HG03025 (cell line): Measurements from ENCODE around the gene PRSS48.
"Not testable (repeated sequence)": the region's sequence is repeated elsewhere in the genome, so short reads cannot be mapped to it uniquely, and the experiment has no call there.

Source experiments
- ATAC-seq: cut with Tn5 transposase; IDR thresholded peaks from one replicate; pipeline ENCODE4 v1.9.1; 2021; ENCODE audit warnings: mild to moderate bottlenecking, moderate library complexity; ENCODE audit not compliant: unreplicated experiment, low FRiP score

PRSS48 gene

DNA sequence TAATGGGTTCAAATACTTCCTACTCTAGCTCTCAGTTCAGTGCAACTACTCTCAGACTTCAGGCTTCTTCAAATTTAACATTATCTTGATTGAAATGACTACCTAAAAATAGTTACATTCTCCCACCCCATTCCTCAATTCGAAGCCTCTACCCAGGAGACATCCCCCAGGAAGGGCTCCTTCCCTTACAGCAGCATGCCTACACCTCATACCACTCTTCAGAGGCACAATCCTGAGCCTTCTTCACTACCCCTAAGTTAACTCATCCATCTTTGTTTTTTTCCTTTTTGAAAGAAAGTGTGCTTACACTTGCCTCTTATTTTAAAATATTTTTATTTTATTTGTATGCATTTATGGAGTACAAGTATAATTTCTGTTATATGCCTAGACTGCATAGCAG is 17.2 kb upstream of the PRSS48 start:
- no peak for ATAC-seq

DNA sequence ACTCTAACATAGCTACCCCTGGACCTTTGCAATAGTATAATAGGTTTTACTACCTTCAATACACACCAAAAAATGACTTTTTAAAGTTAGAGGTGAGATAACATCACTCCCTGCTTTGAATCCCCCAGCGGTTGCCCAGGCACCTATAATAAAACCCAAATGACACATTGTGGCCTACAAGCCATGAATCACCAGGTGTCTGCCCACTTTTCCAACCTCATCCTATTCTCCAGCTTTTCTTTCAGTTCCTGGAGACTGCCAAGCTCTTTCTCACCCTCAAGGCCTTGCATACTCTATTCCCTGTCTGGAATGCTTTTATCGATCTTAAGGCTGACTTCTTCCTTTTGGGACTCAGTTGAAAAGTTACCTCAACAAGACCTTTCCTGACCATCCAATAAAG is 16.4 kb upstream of the PRSS48 start:
- no peak for ATAC-seq

DNA sequence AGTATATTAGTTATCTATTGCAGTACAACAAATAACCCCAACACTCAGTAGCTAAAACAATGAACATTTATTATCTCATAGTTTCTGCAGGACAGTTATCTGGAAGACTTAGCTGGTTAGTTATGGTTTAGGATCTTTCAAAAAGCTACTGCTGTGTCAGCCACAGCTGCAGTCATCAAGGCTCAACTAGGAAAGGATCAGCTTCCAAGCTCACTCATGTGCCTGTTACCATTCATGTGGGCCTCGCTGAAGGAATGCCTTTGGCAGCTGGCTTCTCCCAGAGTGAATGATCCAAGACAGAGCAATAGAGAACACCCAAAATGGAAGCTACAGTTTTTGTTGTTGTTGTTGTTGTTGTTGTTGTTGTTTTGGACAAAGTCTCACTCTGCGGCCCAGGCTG is 13.5 kb upstream of the PRSS48 start:
- ATAC-seq = no peak

DNA sequence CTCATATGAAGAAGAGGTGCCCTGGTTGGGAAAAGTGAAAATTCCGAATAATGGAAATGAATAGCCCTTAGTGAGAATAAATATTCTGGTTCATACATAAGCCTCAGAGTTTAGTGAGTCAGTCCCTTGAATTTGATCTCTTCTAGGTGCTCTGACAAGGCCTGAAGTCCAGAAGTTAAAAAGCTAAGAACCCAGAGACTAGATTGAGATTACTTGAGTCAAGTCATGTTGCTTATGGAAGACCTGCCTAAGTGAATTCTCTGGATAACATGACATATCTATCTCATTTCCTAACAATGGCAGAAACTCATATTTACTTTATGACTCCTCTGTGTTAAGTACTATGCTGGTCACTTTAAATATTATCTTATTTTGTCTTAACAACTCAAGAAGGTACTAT is 10.5 kb upstream of the PRSS48 start:
- no peak for ATAC-seq

DNA sequence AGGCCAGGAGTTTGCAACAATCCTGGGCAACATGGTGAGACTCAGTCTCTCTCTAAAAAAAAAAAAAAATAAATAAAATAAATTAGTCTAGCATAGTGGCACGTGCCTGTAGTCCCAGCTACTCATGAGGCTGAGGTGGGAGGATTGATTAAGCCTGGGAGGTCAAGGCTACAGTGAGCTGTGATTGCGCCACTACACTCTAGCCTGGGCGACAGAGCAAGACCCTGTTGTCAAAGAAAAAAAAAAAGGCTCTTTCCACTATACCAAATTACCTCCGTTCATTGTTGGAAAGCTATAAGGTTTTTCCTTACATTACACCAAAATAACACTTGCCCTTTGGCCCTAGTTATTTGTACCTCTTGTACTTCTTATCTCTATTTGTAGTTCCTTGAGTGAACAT is 9.9 kb upstream of the PRSS48 start:
- no peak for ATAC-seq

DNA sequence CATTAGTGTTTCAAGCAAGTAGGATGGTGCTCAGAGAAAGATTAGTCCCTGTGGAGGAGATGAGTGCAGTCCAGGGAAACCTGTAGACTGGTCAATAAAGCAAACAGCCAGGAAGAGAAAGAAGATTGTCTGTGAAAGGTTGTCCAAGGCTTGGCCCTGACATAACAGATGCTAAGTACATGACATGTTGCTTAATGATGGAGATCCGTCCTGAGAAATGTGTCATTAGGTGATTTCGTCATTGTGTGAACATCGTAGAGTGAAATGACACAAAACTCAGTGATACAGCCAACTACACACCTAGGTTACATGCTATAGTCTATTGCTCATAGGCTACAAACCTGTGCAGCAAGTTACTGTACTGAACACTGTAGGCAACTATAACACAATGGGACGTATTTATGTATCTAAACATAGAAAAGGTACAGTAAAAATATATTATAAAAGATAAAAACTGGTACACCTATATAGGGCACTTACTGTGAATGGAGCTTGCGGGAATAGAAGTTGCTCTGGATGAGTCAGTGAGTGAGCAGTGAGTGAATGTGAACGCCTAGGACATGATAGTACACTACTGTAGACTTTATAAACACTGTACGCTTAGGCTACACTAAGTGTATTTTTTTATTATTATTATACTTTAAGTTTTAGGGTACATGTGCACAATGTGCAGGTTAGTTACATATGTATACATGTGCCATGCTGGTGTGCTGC is 9.0 kb upstream of the PRSS48 start:
- ATAC-seq = no peak

DNA sequence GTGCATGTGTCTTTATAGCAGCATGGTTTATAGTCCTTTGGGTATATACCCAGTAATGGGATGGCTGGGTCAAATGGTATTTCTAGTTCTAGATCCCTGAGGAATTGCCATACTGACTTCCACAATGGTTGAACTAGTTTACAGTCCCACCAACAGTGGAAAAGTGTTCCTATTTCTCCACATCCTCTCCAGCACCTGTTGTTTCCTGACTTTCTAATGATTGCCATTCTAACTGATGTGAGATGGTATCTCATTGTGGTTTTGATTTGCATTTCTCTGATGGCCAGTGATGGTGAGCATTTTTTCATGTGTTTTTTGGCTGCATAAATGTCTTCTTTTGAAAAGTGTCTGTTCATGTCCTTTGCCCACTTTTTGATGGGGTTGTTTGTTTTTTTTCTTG is 8.1 kb upstream of the PRSS48 start:
- not testable (repeated sequence) for ATAC-seq

DNA sequence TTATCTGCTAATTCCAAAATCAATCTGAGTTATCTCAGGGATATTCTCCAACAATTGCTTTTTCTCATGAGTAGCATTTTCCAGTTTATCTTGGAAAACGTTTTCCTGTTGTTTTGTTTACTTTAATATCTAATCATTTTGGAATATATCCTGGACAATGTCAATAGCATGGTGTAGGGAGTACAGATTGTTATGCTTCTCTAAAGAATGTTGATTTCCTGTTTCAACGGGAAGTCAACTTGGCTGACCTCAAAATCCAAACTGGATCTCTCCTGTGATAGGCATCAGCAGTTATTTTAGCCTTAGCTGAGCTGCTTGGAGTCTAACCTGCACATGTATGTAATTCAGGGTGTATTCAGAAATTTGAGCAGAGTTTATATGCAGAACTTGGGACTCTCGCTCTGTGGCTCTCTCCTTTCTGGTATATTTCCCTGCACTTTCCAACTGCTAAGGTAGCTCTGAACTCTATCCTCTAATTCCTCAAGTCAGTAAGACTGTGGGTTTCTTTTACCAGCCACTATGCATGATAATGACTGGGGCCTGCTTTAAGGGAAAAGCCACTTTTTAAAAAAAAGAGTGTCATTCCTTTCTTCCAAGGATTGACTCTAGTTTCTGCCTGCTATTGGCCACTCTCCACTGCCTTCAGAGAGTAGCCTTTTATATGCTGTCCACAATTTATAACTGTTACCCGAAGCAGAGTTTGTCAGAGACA is 7.7 kb downstream of the PRSS48 start:
- no peak for ATAC-seq

DNA sequence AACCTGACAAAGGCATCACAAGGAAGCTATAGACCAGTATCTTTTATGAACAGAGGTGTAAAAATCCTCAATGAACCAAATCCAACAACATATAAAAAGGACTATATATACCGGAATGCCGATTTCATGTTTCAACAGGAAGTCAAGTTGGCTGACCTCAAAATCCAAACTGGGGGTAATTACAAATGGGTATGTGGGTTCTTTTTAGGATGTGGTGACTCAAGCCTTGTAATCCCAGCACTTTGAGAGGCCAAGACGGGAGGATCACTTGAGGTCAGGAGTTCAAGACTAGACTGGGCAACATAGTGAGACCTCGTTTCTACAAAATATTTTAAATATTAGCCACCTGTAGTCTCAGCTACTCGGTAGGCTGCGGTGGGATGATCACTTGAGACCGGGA is 10.4 kb downstream of the PRSS48 start:
- ATAC-seq = no peak

DNA sequence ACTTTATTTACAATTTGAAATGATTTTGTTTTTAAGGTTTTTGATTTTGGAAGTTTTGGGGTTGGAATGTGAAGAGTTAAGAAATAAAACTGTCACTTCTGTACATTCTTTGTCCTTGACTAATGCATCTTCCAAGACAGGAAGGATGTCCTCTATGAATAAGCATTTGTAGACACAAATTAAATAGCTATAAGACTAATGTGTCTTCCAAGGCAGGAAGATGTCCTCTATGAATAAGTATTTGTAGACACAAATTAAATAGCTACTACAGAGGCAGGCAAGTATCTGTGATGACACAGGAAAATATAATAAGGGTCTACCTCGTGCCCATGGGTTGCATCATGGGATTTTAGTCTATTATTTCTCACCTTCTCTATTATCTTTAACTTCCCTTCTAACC is 14.5 kb downstream of the PRSS48 start:
- no peak for ATAC-seq

DNA sequence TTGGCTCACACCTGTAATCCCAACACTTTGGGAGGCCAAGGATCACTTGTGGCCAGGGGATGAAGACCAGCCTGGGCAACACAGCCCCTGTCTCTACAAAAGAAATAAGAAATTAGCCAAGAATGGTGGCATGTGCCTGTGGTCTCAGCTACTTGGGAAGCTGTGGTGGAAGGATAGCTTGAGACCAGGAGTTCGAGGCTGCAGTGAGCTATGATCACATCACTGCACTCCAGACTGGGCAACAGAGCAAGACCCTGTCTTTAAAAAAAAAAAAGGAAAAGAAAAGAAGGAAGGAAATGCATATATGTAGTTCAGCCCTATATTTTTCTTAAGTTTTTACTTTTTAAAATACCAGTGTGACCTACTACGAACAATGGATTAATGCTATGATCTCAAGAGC is 15.1 kb downstream of the PRSS48 start:
- ATAC-seq = no peak

DNA sequence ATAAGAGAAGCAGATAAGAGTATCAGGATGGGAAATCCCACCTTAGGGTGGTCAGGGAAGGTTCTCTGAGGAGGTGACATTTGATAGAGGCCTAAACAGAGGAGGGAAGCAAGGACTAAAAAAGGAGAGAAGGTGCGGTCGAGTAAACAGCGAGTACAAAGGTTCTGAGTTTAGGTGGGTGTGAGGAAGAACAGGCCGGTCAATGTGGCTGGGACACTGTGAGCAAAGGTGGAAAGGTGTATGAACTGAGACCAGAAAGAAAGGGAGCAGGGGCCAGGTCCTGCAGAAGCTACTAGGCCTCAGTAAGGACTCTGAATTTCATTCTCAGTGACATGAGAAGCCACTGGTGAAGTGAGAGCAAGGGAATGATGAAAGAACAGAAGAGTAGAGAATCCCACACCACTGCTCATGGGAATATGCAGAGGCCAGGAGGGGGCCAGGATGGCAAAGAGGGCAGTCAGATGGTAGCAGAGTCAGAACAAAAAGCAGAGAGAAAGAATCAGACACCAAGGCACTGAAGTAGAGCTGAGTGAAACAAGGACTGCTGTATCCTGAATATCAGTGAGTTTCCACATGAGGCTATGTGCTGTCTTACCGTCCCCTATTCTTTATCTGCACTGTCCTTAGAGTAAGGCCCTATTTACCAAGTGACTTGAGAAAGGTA is 18.0 kb downstream of the PRSS48 start:
- ATAC-seq = no peak

DNA sequence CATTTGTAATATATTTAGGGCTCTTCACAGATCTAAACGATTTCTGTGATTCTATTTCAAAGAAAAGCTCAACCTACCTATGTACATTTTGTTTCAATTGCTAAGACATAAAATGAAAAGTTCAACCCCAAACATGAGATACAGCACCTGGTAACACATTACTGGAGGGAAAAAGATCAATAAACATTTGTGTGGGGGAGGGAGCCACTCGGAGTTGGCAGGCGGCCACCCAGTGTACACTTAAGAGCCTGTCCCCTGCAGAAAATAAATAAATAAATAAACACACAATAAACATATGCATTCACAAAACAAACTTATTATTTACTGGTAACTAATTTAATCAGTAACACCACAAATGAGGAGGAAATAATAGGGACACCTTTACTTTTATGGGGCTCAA is 19.3 kb downstream of the PRSS48 start:
- no peak for ATAC-seq

DNA sequence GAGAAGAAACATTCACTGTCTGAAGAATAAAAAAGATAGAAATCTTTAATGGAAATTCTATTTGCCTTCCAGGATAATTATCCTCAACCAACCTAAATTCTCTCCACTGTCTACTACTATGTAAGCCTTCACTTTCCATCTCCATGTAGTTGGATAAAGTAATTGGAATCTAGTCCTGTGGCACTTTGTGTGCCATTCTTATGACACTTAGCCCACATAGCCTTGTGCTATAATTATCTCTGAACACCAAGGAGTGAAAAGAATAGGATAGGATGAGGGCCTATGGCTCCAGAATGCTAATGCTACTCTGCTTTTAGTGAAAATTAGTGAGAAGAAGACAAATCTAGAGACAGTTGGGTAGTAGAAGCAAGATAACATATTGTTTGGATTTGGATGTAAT is 20.2 kb downstream of the PRSS48 start:
- no peak for ATAC-seq

DNA sequence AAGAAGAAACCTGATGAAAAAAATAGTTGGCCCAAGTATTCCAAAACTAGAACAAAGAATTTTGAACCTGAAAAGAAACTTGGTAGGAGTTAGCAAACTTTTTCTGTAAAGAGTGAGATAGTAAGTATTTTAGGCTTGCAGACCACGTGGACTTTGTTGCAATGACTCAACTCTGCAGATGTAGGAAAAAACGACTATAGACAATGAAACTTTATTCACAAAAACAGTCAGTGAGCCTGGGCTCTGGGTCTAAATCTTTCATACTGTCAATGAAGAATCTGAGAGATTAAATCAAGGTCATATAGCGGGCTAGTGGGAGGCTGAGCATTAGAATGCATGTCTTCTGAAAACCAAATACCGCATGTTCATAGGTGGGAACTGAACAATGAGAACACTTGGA is 25.5 kb downstream of the PRSS48 start:
- ATAC-seq = no peak

DNA sequence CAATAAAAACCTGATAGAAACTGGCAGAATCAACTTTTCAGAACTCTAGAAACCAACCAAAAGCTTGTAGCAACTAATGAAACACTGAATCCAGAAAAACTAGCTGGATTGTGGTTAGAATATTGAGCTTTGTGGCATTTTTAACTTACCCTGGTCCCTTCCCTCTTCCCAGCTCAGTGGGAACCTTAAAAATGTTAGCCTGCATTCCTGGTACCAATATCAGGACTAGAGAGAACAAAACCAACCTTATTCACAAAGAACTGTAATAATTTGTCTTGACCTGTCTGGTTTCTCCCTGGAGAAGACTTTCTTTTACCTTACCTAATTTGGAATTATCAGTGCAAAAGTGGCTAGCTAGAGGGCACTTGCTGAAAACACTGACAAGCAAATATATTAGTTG is 27.3 kb downstream of the PRSS48 start:
- ATAC-seq = no peak

DNA sequence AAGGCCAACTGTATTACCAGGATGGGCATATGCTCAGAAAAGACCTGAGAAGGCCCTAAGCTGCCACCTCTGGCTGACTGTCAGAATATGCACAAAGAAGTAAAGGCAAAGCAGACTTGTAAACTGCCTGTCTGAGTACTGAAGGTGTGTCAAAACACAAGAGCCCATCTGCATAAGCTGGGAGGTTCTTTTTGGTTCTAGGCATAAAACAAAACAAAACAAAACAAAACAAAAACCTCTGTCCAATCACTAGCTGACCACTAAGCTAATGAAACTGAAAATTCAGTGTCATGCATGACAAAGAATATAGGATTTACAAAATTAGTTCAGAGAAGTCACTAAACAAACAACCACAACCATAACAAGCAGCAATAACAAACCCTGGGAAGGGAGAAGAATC is 27.8 kb downstream of the PRSS48 start:
- peak; percentile 82 for ATAC-seq

DNA sequence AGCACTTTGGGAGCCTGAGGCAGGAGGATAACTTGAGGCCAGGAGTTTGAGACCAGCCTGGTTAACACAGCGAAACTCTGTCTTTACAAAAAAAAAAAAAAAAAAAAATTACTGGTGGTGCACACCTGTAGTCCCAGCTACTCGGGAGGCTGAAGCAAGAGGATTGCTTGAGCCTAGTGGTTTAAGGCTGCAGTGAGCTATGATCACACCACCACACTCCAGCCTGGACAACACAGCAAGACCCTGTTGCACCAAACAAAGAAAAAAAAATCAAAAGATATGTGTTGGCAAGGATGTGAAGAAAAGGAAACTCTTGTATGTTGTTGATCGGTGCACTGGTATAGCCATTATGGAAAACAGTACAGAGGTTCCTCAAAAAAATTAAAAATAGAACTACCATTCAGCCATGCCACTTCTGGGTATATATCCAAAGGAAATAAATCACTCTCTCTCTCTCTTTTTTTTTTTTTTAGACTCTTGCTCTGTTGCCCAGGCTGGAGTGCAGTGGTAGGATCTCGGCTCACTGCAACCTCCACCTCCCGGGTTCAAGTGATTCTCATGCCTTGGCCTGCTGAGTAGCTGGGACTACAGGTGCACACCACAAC is 33.3 kb downstream of the PRSS48 start:
- no peak for ATAC-seq

DNA sequence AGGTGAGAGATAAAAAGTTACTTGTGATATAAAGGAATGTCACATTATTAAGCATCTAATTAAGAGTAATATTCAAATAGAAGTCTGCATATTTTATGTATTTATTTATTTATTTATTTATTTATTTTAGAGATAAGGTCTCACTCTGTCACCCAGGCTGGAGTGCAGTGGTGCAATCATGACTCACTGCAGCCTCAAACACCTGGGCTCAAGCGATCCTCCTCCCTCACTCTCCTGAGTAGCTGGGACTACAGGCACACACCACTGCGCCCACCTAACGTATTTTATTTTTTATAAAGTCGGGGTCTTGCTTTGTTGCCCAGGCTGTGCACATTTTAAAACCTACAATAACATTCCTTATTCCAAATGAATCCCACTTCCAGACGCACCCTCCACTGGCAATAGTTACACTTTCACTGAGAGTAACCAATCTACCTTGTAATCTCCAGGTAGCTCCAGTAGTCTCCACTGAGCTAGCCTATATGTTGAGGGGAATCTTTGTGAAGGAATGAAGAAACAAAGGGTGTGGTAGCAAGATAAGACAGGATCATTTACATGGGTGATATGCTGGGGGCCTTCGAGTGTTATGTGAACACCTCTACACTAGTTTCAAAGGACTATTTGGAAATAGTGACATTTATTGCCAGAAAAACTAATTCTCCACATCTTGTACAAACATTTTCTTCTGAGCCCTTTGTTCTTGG is 36.5 kb downstream of the PRSS48 start:
- no peak for ATAC-seq

DNA sequence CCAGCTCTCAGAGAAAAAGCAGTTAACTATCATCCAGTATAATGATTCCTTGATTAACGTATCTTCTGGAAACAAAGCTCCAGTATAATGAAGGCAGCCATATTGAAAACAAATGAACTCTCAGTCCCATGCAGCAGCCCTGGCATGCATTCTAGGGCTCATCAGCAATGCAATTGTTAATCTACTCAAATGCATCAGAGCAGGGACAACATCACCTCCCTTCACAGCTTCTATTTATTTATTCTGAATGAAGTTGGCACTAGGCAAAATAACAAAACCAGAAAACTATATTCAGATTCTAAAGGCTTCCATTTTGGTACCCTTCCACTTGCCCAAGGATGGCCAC is 37.0 kb downstream of the PRSS48 start:
- ATAC-seq = no peak

DNA sequence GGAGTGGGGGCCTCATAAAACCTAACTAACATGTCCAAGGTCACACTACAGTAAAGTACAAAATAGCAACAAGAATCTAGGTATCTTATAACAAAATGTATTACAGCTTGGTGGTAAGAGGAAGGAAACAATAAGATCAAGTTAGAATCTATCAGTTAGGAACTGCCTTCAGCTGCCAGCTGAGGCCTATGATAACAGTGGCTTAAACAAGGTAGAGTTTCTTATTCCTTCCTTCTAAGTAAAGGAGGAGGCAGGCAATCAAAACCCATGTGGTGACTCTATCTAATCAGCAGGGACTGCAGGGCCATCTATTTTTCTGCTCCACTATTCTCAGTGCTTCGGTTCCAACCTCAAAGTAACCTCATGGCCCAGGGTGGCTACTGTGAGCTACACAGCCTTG is 37.5 kb downstream of the PRSS48 start:
- no peak for ATAC-seq
